ENCODE data around the gene TMTC2.
"Not testable (repeated sequence)": the region's sequence is repeated elsewhere in the genome, so short reads cannot be mapped to it uniquely, and the experiment has no call there.

Gene TMTC2

GRCh38 chr12:82797480-82797879 lies 110.8 kb downstream of the TMTC2 start:
- DNase-seq: no peak

- no peak for DNase-seq
Measured at GRCh38 chr12:82800185-82800584, 113.5 kb downstream of the TMTC2 start.

GRCh38 chr12:82801951-82802610 lies 115.4 kb downstream of the TMTC2 start:
- DNase-seq: no peak

GRCh38 chr12:82803201-82803600 lies 116.5 kb downstream of the TMTC2 start:
- DNase-seq: no peak

- DNase-seq: no peak
Measured at GRCh38 chr12:82804601-82805000, 117.9 kb downstream of the TMTC2 start.

GRCh38 chr12:82805004-82805403 lies 118.3 kb downstream of the TMTC2 start:
- DNase-seq: not testable (repeated sequence)

- no peak for DNase-seq
Measured at GRCh38 chr12:82805812-82806497, 119.2 kb downstream of the TMTC2 start.

GRCh38 chr12:82807132-82807737 lies 120.5 kb downstream of the TMTC2 start:
- DNase-seq: no peak

- no peak for DNase-seq
Measured at GRCh38 chr12:82810568-82810967, 123.9 kb downstream of the TMTC2 start.

- DNase-seq: no peak
Measured at GRCh38 chr12:82817368-82817767, 130.7 kb downstream of the TMTC2 start.

GRCh38 chr12:82818271-82819035 lies 131.7 kb downstream of the TMTC2 start:
- no peak for DNase-seq

- DNase-seq: no peak
Measured at GRCh38 chr12:82826505-82826904, 139.8 kb downstream of the TMTC2 start.

GRCh38 chr12:82832096-82832495 lies 145.4 kb downstream of the TMTC2 start:
- no peak for DNase-seq

GRCh38 chr12:82832981-82833380 lies 146.3 kb downstream of the TMTC2 start:
- DNase-seq: no peak

- DNase-seq: no peak
Measured at GRCh38 chr12:82833481-82833880, 146.8 kb downstream of the TMTC2 start.

GRCh38 chr12:82835217-82835616 lies 148.5 kb downstream of the TMTC2 start:
- DNase-seq: no peak

- DNase-seq: no peak
Measured at GRCh38 chr12:82838131-82838551, 151.4 kb downstream of the TMTC2 start.

- DNase-seq: no peak
Measured at GRCh38 chr12:82838827-82839226, 152.1 kb downstream of the TMTC2 start.

GRCh38 chr12:82839796-82840195 lies 153.1 kb downstream of the TMTC2 start:
- DNase-seq: no peak

GRCh38 chr12:82841487-82841904 lies 154.8 kb downstream of the TMTC2 start:
- DNase-seq: no peak

- DNase-seq: no peak
Measured at GRCh38 chr12:82842480-82842879, 155.8 kb downstream of the TMTC2 start.

GRCh38 chr12:82845076-82845475 lies 158.4 kb downstream of the TMTC2 start:
- DNase-seq: not testable (repeated sequence)

- no peak for DNase-seq
Measured at GRCh38 chr12:82848845-82849244, 162.1 kb downstream of the TMTC2 start.

Measured in effector CD8-positive, alpha-beta T cell (primary cell).